EL (cell line): ENCODE measurements around the gene CD82.

ENCODE experiments used
- DNase-seq: peaks from one replicate; pipeline ENCODE4 v3.0.0-alpha.2; 2016

The CD82 gene

GRCh38 chr11:44561964-44562734 is 3.3 kb upstream of the CD82 start:
- no peak for DNase-seq

- no peak for DNase-seq
Observed at GRCh38 chr11:44562845-44563460, 2.5 kb upstream of the CD82 start.

DNA sequence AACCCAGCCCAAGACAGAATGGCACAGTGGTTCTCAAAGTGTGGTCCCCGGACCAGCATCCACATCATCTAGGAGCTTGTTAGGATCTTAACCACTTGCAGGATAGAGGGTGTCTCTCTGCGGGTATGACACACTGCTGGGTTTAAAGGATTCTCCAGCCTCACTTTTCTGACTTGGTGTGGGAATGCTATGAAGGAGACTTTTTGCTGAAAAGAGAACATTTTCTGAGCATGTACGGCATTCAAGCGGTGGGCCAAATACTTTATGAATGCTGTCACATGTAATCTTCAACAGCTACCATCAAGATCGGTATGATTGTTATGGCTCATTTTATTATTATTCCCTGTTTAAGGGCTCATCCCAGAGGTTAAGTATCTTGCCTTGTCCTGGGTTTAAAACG is 1.8 kb upstream of the CD82 start:
- peak; percentile 67 for DNase-seq

DNA sequence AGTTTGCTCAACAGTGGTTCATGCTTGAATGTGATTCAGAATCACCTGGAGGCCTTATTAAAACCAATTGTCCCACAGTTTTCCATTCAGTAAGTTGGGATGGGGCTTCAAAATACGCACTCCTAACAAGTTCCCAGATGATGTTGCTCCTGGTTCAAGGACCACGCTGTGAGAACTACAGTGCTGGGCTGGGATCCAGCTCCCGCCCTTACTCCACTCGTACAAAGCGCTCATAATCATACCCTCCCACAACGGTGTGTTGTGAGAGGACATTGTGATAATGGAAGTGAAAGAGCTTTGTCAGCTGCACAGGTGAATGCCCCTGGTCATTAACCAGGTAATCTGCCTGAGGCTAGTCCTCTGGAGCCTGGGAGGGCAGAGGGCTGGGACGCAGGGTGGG is 1.3 kb upstream of the CD82 start:
- no peak for DNase-seq

GRCh38 chr11:44564670-44565210 is 723 bp upstream of the CD82 start:
- peak; percentile 84 for DNase-seq

- no peak for DNase-seq
Observed at GRCh38 chr11:44565953-44566949, 788 bp downstream of the CD82 start.

DNA sequence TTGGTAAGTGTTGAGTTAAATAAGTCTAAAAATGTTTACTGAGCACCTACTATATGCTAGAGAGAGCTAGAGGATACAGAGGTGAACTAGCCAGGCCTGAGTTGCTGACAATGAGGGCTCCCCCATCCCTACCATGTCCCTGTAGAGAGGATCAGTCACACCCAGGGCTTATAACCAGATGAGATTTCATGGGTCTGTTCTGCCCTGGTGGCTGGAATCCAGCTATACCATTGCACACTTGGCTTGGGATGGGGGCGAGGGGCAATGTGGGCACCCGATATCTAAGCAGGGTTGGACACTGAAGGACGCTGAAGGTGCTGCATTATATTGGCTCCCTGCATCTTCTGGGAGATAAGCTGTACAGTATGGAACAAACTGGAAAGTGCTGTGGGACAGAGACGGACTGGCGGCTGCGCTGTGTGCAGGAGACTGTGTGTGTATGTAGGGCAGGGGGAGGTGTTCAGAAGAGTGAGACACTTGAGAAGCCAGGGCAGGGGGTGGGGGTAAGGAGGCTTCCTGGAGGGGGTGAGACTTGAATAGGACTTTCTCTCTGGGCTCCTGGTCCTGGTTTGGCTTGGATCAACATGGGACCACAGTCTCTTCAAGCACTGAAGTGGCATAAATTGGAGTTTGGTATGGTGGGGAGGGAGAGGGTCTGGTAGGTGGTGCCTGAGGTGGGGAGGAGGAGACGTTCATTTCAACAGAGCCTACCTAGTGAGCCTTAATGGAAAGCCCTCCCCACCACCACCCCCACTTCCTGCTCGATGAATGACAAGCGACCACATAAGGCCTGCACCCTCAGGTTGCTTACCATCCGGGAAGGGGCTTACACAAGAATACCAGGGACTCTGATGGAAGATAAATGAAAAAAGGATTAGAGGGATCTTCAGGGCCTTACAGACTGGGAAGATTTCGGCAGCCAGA is 1.8 kb downstream of the CD82 start:
- no peak for DNase-seq

DNA sequence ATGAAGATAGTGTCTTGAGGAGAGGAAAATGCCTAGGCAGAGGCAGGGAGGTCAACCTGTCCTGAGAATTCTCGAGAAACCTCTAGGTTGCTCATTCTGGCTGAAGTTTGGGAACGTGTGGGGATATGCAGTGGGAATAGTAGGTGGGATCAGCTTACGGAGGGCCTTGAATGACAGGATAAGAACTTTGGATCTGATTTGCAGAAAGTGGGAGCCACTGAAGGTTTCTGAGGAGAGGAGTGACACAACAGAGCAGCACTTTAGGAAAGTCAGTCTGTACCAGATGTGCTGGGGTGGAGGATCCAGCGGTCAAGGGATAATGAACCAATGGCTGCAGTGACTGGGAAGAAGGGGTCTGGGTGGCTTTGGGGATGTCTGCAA is 2.4 kb downstream of the CD82 start:
- no peak for DNase-seq

DNA sequence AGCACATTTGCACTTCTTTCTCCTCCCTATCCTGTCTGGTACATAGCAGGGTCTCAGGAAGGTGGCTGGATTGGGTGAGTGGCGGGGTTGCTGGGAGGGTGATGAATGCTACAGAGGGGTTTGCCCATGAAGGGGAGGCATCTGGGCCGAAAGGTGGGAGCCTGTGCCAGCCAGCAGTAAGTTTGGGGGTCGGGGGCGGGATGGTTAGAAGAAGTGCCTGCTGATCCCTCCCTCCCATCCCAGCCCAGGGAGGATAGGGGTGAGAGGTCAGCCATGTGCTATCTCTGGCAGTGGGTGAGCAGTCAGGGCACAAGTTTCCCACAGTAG is 2.8 kb downstream of the CD82 start:
- no peak for DNase-seq

GRCh38 chr11:44568658-44569473 is 3.4 kb downstream of the CD82 start:
- DNase-seq, result peak; percentile 95

GRCh38 chr11:44570411-44571155 is 5.1 kb downstream of the CD82 start:
- no peak for DNase-seq

GRCh38 chr11:44571871-44572270 is 6.4 kb downstream of the CD82 start:
- no peak for DNase-seq

DNA sequence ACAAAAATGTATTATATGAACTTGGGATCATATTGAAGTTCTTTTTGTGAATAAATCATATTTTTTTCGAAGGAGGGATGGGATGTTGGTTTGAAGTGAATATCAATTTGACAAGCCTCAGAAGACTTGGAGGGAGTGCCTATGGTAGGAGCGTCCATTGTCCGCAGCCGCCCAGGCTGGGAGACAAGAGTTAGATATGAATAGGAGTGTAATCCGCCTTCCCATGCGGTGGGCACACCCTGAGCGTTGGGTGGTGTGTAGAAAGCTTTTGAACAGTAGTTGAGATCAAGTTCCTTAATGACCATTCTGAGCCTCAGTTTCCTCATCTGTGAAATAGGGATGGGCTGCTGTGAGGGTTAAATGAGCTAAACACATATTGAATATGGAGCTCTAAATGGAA is 7.0 kb downstream of the CD82 start:
- no peak for DNase-seq

GRCh38 chr11:44572884-44573283 is 7.4 kb downstream of the CD82 start:
- no peak for DNase-seq

DNA sequence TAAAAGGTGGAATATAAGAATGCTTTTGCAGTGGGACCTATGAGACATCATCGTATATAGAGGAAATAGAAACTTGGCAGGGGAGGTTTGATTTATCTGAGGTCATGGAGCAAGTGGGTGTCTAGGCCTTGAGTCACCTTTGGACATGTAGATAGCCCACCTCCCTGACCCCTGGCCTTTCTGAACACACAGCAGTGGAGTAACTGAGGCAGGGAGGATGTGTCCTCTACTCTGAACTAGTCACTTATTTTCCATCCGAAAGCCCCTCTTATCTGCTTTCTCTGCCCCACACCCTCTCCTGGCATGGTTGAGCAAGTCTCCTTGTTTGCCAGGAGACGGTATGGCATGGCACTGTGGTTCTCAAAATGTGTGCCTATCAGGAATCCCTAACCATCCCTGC is 7.9 kb downstream of the CD82 start:
- DNase-seq, result no peak

DNA sequence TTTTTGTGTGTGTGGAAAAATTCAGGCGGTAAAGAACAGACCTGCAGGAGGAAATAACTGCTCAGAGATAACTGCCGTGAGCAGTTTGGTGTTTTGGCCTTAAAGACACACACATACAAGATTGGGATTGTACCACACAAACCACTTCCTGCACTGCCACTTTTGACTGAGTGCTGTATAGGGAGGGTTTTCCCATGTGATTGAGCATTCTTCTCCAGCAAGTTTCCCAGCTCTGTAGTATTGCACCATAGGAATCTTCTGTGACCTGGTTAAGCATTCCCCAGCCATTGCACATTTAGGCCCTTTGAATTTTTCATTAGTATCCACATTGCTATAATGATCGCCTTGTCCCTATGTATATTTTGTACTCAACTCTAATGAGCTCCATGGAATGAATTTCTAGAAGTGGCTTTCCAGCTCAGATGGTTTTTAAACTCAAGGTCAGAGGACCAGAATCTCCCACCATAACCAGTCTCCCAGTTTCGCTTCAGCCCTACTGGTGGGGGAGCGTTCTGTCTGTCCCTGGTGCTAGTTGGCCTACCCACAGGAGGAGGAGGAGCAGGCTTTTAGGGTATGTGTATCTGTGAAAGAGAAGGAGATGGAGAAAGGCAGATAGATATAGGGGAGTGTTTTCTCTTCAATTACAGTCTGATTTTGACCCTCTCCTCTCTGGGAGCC is 9.3 kb downstream of the CD82 start:
- peak; percentile 95 for DNase-seq

DNA sequence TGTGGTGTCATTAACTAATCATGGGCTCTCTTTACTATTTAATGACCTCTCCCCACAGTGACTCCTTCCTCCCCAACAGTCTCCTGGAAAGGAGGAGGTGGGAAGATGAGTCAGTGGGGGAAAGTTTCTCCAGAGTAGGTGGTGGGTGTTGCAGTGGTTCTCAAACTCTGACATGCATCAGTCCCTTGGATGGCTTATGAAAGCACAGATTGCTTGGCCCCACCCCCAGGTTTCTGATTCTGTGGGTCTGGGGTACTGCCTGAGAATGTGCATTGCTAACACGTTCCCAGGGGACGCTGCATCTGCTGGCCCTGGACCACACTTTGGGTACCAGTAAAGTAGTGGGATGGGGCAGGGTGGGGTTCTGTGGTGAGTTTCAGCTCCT is 9.8 kb downstream of the CD82 start:
- peak; percentile 79 for DNase-seq

DNA sequence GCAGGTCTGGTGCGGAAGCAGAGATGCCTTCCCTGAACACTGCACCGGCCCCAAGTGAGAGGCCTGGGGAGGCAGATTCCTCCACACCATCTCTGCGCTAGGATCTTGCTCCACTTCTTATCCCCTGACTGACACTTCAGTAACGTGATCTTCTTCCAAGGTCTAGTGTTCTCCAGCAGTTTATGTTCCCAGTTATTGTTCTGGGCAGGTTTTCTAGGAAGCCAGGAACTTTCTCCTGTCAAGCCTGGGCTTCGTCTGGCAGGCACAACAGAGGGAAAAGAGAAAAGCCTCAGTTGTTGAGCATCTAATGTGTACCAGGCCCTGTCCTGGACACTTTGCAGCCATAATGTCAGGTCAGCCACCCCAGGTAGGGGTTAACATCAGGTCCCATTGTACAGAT is 10.5 kb downstream of the CD82 start:
- no peak for DNase-seq

DNA sequence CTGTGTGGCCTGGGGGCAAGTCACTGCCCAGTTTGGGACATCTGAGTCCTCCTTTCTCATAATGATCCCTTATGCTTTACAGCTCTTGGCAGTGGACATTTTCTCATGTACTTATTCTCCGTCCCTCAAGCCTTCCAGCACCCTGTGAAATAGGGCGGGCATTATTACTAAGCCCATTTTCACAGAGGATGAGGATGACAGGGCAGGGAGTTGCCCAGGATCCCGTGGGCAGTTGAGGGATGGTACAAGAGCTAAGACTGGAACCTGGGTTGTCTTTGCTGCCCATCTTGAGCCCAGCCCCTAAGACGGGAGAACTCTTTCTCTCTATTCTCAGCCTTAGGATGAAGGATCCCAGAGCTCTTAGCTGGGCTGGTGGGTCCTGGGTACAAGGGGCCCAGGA is 11.2 kb downstream of the CD82 start:
- no peak for DNase-seq

GRCh38 chr11:44577231-44577830 is 11.9 kb downstream of the CD82 start:
- DNase-seq, result no peak
